Measurements from ENCODE around the gene CHST11. TPM values are rescaled to one million over a fixed set of nuclear protein-coding genes. Genes with fewer than 3 reads are reported as not detected.

CHST11 gene
- total RNA-seq, 2 experiments from 2014 or later = 53.4 to 53.6 TPM

GRCh38 chr12:104486943-104487819 lies 30.4 kb downstream of the CHST11 start:
- peaks cover 71% of the 10 kb centered on the region for H3K4me1 ChIP-seq (ENCODE audit: insufficient read depth, low read length)
- H3K27ac ChIP-seq (ENCODE audit: low read depth in 1 of 2, low read length in 2 of 2) = peak overlapping the region in 1 of 2 donors; percentile 4
- H3K9me3 Mint-ChIP-seq = no peaks in the 10 kb centered on the region
- H3K27ac Mint-ChIP-seq = peak overlapping the region; percentile 76
- H3K4me3 Mint-ChIP-seq = peak overlapping the region; percentile 53
- no peaks in the 10 kb centered on the region for H3K36me3 ChIP-seq (ENCODE audit: insufficient read depth, low read length)
- CTCF ChIA-PET = interaction anchor here (0.7 kb wide), 1 partner anchor 123 kb away, joined by 3 read pairs; no protein-coding TSS in a partner anchor
- no peaks in the 10 kb centered on the region for H3K9me3 ChIP-seq (ENCODE audit: control insufficient read depth in 1 of 2, insufficient read depth in 1 of 2, low read length in 2 of 2)
- no peaks in the 10 kb centered on the region for H3K27me3 ChIP-seq (ENCODE audit: control insufficient read depth in 1 of 2, insufficient read depth in 2 of 2, low read length in 2 of 2)
- no peaks in the 10 kb centered on the region for H3K27me3 Mint-ChIP-seq
- peaks cover 92% of the 10 kb centered on the region for H3K4me1 Mint-ChIP-seq (ENCODE audit: low read depth)
- POLR2A ChIA-PET = interaction anchor here (0.7 to 3.3 kb wide), 5 partner anchors 9 to 627 kb away, joined by 3 to 35 read pairs (median 7); partner anchors contain the start of gene CHST11
- DNase-seq (no peak), ATAC-seq (ENCODE audit: poor library complexity) (no peak)
- H3K4me3 ChIP-seq (ENCODE audit: low read length) = no peak overlapping the region
- no peak for TF ChIP-seq CTCF (IDR thresholded peaks at IDR 0.05)
- intact Hi-C loops (cut with DNase I, micrococcal nuclease) = no loop called here
- peaks cover 20% of the 10 kb centered on the region for H3K36me3 Mint-ChIP-seq (ENCODE audit: low read depth)

- Mint-ChIP-seq H3K27me3 (no peaks in the 10 kb centered on the region), H3K9me3 (no peaks in the 10 kb centered on the region), H3K36me3 (ENCODE audit: low read depth) (peaks cover 9% of the 10 kb centered on the region), H3K4me3 (peak overlapping the region; percentile 30), H3K27ac (peak overlapping the region; percentile 76), H3K4me1 (ENCODE audit: low read depth) (peaks cover 90% of the 10 kb centered on the region)
- Histone ChIP-seq H3K4me3 (ENCODE audit: low read length) (no peak overlapping the region), H3K4me1 (ENCODE audit: insufficient read depth, low read length) (peaks cover 70% of the 10 kb centered on the region), H3K27me3 (ENCODE audit: control insufficient read depth in 1 of 2, insufficient read depth in 2 of 2, low read length in 2 of 2) (no peaks in the 10 kb centered on the region), H3K9me3 (ENCODE audit: control insufficient read depth in 1 of 2, insufficient read depth in 1 of 2, low read length in 2 of 2) (no peaks in the 10 kb centered on the region), H3K27ac (ENCODE audit: low read depth in 1 of 2, low read length in 2 of 2) (no peak overlapping the region), H3K36me3 (ENCODE audit: insufficient read depth, low read length) (no peaks in the 10 kb centered on the region)
- DNase-seq = no peak
- intact Hi-C loops (cut with DNase I, micrococcal nuclease) = no loop called here
- no peak for ATAC-seq (ENCODE audit: poor library complexity)
- TF ChIP-seq CTCF (IDR thresholded peaks at IDR 0.05) = no peak
- ChIA-PET POLR2A (interaction anchor here (1.5 to 3.0 kb wide), 2 partner anchors 10 to 12 kb away, joined by 3 to 15 read pairs; no protein-coding TSS in a partner anchor), CTCF (no interaction called here)
Measured at GRCh38 chr12:104488374-104488773, 31.6 kb downstream of the CHST11 start.

GRCh38 chr12:104490186-104490585 lies 33.4 kb downstream of the CHST11 start:
- H3K27ac Mint-ChIP-seq = peak overlapping the region; percentile 95
- TF ChIP-seq CTCF (IDR thresholded peaks at IDR 0.05) = no peak
- DNase-seq (peak in 2 of 14 experiments; percentile 31 to 34), ATAC-seq (ENCODE audit: poor library complexity) (no peak)
- Histone ChIP-seq H3K36me3 (ENCODE audit: insufficient read depth, low read length) (no peaks in the 10 kb centered on the region), H3K27me3 (ENCODE audit: control insufficient read depth in 1 of 2, insufficient read depth in 2 of 2, low read length in 2 of 2) (no peaks in the 10 kb centered on the region), H3K4me3 (ENCODE audit: low read length) (no peak overlapping the region), H3K4me1 (ENCODE audit: insufficient read depth, low read length) (peaks cover 64% of the 10 kb centered on the region), H3K27ac (ENCODE audit: low read depth in 1 of 2, low read length in 2 of 2) (no peak overlapping the region), H3K9me3 (ENCODE audit: control insufficient read depth in 1 of 2, insufficient read depth in 1 of 2, low read length in 2 of 2) (no peaks in the 10 kb centered on the region)
- H3K27me3 Mint-ChIP-seq = no peaks in the 10 kb centered on the region
- H3K9me3 Mint-ChIP-seq = no peaks in the 10 kb centered on the region
- H3K36me3 Mint-ChIP-seq (ENCODE audit: low read depth) = peaks cover 9% of the 10 kb centered on the region
- peak overlapping the region; percentile 69 for H3K4me3 Mint-ChIP-seq
- ChIA-PET POLR2A (interaction anchor here (0.9 to 1.5 kb wide), 2 partner anchors 12 to 32 kb away, joined by 3 to 6 read pairs; no protein-coding TSS in a partner anchor), CTCF (no interaction called here)
- intact Hi-C loops (cut with DNase I, micrococcal nuclease) = no loop called here
- H3K4me1 Mint-ChIP-seq (ENCODE audit: low read depth) = peaks cover 90% of the 10 kb centered on the region

All from CD4-positive, alpha-beta T cell (primary cell).